Measurements from ENCODE around the gene GNPTAB.
"Not testable (repeated sequence)": the region's sequence is repeated elsewhere in the genome, so short reads cannot be mapped to it uniquely, and the experiment has no call there.

The GNPTAB gene

DNA sequence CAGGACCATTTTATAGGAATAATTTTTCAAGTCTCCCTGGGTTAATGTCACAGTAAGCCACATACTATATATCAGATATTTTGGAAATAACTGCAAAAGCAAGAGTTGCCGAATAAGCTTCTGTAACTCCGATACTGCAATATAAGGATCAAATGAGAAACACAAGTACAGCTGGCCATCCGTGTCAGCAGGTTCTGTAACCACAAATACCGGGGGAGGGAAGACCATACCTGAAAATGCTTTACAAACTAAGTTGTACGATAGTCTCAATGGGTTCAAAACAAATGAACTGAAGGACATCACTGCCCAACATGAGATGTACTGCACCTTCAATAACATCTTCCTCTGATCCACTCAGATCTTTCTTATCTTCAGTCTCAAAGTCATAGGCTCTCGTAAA is 93.3 kb downstream of the GNPTAB start:
- DNase-seq (ENCODE audit: low read depth): no peak

DNA sequence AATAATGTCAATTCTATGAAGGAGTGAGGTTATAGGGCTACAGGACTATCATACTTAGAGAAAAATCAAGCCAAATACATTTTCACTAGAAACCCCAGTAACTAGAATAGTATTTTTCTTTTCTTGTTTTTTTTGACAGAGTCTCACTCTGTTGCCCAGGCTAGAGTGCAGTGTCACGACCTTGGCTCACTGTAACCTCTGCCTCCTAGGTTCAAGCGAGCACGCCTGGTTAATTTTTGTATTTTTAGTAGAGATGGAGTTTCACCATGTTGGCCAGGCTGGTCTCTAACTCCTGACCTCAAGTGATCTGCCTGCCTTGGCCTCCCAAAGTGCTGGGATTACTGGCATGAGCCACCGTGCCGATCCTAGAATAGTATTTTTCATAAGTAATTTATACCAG is 96.3 kb downstream of the GNPTAB start:
- not testable (repeated sequence) for DNase-seq (ENCODE audit: low read depth)

- no peak for DNase-seq (ENCODE audit: low read depth)
Measured at GRCh38 chr12:101733166-101733565, 97.6 kb downstream of the GNPTAB start.

GRCh38 chr12:101732318-101732717 is 98.4 kb downstream of the GNPTAB start:
- DNase-seq (ENCODE audit: low read depth): no peak

DNA sequence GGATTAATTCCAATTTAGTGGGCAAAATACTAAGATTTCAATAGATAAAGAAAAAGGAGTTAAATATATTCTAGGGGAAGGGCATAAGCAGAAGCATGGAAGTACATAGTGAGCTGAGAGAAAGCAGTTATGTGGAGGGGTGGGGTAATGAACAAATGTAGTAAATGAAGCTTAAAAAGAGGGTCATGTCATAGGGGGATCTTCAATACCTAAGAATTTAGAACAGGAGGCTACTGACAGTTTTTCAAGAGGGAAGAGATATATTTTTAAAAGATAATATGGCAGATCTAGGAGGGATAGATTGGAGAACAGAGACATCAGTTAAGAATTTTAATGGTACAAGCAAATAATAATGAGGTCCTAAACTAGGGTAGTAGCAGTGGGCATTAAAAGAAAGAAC is 100.9 kb downstream of the GNPTAB start:
- DNase-seq (ENCODE audit: low read depth): no peak

DNA sequence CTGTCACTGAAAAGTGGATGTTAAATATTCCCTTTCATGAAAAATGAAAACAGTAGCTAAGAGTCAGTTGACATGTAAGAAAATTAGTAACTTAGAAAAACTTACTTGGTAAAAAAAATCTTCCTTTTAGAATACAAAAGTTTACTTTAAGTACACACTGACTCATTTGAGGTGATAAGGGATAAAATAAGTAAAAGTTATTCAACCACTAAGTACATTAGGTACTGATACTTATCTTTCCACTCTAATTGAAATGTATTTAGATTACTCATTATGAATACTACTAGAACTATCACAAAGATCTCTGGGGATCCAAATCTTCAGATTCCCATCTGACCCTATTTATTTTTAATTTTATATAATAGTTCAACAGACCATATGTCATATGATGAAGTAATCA is 103.7 kb downstream of the GNPTAB start:
- no peak for DNase-seq (ENCODE audit: low read depth)

- no peak for DNase-seq (ENCODE audit: low read depth)
Measured at GRCh38 chr12:101722392-101722791, 108.4 kb downstream of the GNPTAB start.

DNA sequence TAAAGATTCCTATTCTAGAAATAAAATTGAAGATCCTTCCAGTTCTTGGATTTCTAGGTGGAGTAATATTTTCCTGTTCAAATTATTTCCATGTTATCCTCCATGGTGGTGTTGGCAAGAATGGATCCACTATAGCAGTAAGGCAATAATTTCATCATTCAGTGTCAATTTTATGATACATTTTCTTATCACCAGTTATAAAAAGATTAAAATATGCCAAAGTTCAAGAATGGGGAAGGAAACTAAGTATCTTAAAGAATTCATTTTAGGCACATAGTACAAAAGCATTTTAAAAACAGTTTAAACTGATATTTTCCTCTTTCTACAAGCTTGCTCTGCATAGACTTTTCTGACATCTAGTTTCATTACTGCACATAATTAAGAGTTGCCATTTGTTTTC is 110.6 kb downstream of the GNPTAB start:
- no peak for DNase-seq (ENCODE audit: low read depth)

DNA sequence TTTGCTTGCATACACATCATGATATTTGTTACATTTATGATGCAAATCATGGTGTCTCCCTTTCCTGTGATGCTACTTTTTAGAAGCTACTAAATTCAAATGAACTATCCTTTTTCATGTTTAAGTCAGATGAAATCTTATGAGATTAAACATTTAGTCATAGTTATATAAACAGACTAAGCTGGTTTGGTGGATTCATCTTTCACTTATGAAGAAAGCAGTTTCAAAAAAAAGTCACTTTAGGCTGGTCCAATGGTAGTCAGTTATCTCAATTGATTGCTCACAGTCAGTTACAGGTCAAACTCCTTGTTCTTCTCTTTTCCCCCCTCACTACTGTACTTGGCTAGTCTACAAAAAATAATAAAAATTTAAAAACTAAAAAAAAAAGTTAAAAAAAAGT is 111.2 kb downstream of the GNPTAB start:
- DNase-seq (ENCODE audit: low read depth): no peak

DNA sequence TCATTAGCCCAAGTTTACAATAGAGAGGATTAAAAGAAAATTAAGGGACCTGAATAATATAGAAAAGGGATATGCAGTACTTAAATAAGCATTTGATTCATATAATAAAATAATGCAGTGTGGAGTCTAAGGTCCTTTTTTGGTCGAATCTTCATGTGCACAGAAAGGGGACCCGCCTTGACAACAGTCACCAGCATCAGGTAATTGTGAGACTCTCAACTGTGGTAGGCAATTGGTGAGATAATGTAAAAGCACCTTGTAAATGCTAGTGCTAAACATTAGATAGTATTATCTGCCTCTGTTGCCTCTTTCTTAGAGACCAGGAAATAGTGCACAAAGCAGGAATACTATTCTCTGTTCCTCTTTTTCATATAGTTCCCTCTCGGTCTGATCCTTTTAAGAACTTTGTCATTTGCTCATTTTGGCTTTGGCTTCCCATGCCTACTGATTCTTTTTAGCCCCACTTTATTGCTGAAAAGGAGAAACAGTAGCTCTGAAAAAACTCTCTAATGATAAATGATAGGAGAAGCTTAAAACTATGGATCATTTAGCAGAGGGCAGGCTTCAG is 115.8 kb downstream of the GNPTAB start:
- no peak for DNase-seq (ENCODE audit: low read depth)

GRCh38 chr12:101713930-101714329 is 116.8 kb downstream of the GNPTAB start:
- no peak for DNase-seq (ENCODE audit: low read depth)

GRCh38 chr12:101713059-101713682 is 117.6 kb downstream of the GNPTAB start:
- no peak for DNase-seq (ENCODE audit: low read depth)

GRCh38 chr12:101710288-101710687 is 120.5 kb downstream of the GNPTAB start:
- no peak for DNase-seq (ENCODE audit: low read depth)

GRCh38 chr12:101707131-101707782 is 123.5 kb downstream of the GNPTAB start:
- no peak for DNase-seq (ENCODE audit: low read depth)

GRCh38 chr12:101706403-101706802 is 124.4 kb downstream of the GNPTAB start:
- DNase-seq (ENCODE audit: low read depth): no peak

- no peak for DNase-seq (ENCODE audit: low read depth)
Measured at GRCh38 chr12:101703487-101703886, 127.3 kb downstream of the GNPTAB start.

DNA sequence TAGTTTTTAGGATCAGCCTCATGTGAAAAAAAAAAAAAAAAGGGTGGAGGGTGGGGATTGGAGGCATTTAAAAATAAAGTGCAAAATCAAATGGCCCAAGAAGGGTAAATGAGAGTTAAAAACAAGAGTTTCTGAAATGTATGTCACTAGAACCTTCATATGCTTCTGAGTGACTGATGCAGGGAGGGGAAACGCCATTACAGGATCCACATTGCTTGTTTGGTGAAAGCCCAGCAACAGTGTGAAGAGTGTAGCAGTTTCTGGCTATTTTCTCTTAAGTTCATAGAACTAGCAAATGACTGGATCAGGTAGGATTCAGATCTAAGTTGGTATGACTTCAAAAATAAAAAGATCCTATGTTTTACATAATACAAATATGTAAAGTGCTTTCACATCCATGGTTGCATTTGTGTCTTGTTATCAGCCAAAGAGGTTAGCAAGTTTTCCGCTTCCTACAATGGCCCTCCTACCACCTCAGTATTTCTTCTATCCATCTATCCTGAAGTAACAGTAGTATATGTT is 130.4 kb downstream of the GNPTAB start:
- no peak for DNase-seq (ENCODE audit: low read depth)

DNA sequence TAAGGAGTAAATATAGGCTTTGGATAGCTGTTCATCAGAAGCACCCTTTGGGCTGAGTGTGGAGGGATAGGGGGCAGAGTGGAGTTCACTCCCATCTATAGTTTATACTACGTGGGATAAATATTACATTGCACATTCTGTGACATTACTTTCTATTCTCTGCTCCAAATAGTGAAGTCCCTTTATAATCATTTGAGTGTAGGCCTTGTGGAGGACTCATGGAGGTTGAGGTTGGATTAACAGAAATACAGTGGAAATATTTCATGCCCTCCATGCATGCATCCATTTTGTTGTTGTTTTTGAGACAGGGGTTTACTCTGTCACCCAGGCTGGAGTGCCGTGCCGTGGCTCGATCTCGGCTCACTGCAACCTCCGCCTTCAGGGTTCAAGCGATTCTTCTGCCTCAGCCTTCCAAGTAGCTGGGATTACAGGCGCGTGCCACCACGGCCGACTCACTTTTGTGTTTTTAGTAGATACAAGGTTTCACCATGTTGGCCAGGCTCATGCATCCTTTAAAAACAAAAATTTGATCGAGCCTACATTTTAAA is 131.9 kb downstream of the GNPTAB start:
- no peak for DNase-seq (ENCODE audit: low read depth)

DNA sequence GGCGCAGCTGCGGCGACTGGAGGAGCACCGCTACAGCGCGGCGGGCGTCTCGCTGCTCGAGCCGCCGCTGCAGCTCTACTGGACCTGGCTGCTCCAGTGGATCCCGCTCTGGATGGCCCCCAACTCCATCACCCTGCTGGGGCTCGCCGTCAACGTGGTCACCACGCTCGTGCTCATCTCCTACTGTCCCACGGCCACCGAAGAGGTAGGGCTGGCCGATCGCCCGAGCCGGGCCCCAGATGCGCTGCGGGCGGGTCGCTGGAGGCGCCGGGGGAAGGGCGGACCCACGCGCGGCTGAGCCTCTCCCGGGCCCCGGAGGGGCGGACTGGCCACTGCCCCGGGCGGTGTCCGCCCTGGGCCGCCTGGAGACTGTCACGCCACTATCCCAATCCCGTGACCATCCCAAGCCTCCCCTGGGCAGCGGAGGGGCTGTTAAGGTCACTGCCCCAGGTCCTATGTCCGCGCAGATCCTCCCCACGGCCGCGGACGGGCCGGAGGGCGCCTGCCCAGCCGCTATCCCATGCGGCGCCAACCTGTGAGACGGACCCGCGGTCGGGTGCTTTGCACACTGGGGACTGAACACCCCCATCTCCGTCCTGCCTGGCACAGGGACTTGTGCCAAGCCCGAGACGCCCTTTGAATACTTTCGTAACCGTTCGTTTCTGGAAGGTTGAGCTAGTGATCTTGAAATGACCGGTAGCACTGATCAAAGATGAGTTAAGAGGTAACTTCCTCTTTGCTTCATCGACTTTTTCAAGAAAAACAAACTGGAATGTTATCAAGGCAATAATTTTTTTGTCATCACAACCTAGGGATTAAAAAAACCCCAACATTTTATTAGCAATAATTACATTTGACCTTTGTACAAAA is 132.6 kb downstream of the GNPTAB start:
- DNase-seq (ENCODE audit: low read depth): no peak

DNA sequence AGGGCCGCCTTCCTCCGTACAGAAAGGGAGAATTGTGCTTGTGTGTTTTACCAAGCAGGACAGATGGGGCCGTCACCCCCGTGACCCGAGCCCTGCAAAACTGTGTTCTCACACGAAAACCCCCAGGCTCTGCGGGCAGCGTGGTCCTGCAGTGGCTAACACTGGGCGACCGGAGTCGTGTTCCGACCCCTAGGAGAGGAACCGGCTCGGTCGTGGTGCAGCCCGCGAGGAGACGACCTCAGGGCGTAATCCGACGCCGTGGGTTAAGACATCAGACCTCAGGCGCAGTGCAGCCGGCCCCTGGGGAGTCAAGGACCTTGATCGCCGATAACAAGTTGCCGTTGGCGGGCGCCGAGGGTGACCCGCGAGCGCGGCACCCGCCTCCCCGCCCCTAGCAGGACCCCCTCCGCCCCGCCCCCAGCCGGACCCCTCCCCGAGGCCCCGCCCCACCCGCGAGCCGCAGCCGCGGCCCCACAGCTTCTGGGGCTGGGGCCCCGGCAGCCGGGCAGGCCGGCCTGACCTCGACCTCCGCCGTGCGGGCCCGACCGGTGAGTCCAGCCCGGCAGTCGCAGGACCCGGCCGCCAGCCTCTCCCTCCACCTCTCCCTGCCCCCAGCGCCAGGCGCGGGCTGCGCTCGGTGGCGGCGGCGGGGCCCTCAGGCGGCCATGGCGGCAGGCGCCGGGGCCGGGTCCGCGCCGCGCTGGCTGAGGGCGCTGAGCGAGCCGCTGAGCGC is 133.4 kb downstream of the GNPTAB start, which contains the start of gene CHPT1:
TSS of gene CHPT1 (plus strand) at position 444 of the 733 bp plus-strand sequence. CDS start at position 666, 222 bp downstream.
- DNase-seq (ENCODE audit: low read depth): peak; percentile 20

Data from stimulated activated CD8-positive, alpha-beta memory T cell treated with anti-CD3 and anti-CD28 coated beads, Interleukin-15, amount 100 ng/mL, for 1 hour (primary cell).